IPS-NIHi7 (cell line): Measurements from ENCODE around the gene OSGEP.

Experiments
- DNase-seq: peaks from one replicate; pipeline ENCODE4 v3.0.0; 2012; ENCODE audit warnings: mixed read lengths; ENCODE audit errors: extremely low spot score

Gene OSGEP

GRCh38 chr14:20400589-20400964, 54.0 kb downstream of the OSGEP start:
- no peak for DNase-seq

GRCh38 chr14:20397511-20397910, 57.1 kb downstream of the OSGEP start:
- no peak for DNase-seq
